DOHH2 (cell line): ENCODE results near the gene MVK.

ENCODE experiments used
- H3F3A ChIP-seq: fragments of 200-600 bp; sonication (generic), shearing (Covaris generic); 2 replicates; pipeline ENCODE4 v1.6.0; 2016; ENCODE audit warnings: antibody characterized with exemption, mild to moderate bottlenecking; ENCODE audit not compliant: control insufficient read depth, insufficient read depth
- H3K27ac ChIP-seq: fragments of 200-600 bp; sonication (generic); 2 replicates; pipeline ENCODE4 v1.5.1; 2014; ENCODE audit warnings: low read depth, mild to moderate bottlenecking, low read length, moderate library complexity
- H3K27me3 ChIP-seq: fragments of 200-600 bp; sonication (generic); 2 replicates; pipeline ENCODE4 v1.6.1; 2014; ENCODE audit warnings: mild to moderate bottlenecking, low read length, mixed read lengths; ENCODE audit not compliant: control insufficient read depth
- H3K36me3 ChIP-seq: fragments of 200-600 bp; sonication (generic); 2 replicates; pipeline ENCODE4 v1.6.1; 2014; ENCODE audit warnings: mild to moderate bottlenecking, low read length, moderate library complexity, mixed read lengths; ENCODE audit not compliant: control insufficient read depth
- H3K4me1 ChIP-seq: fragments of 200-600 bp; sonication (generic); 2 replicates; pipeline ENCODE4 v1.6.1; 2014; ENCODE audit warnings: mild to moderate bottlenecking, low read length, mixed read lengths; ENCODE audit not compliant: control insufficient read depth
- H3K4me2 ChIP-seq: fragments of 200-600 bp; sonication (generic); 2 replicates; pipeline ENCODE4 v1.6.0; 2014; ENCODE audit warnings: mild to moderate bottlenecking, low read length, moderate library complexity
- H3K4me3 ChIP-seq: fragments of 200-600 bp; sonication (generic); 2 replicates; pipeline ENCODE4 v1.5.1; 2014; ENCODE audit warnings: mild to moderate bottlenecking, low read length, mixed read lengths
- H3K79me2 ChIP-seq: fragments of 200-600 bp; sonication (generic); 2 replicates; pipeline ENCODE4 v1.6.1; 2014; ENCODE audit warnings: mild to moderate bottlenecking, low read length, mixed read lengths; ENCODE audit not compliant: control insufficient read depth
- H3K9me2 ChIP-seq: fragments of 200-600 bp; sonication (generic); replicated peaks from 2 replicates; pipeline ENCODE4 v1.6.1; 2014; ENCODE audit warnings: mild to moderate bottlenecking, low read length, mixed read lengths; ENCODE audit not compliant: control insufficient read depth
- H3K9me3 ChIP-seq: fragments of 200-600 bp; sonication (generic); 2 replicates; pipeline ENCODE4 v1.6.1; 2014; ENCODE audit warnings: antibody characterized with exemption, low read length, mixed read lengths; ENCODE audit not compliant: control insufficient read depth, insufficient read depth
- H4K20me1 ChIP-seq: fragments of 200-600 bp; sonication (generic); 2 replicates; pipeline ENCODE4 v1.6.0; 2014; ENCODE audit warnings: low read depth, mild to moderate bottlenecking, antibody characterized with exemption, low read length, moderate library complexity; ENCODE audit not compliant: control insufficient read depth, insufficient read depth
- CTCF ChIP-seq: fragments of 200-600 bp; sonication (generic); IDR thresholded peaks from one replicate; pipeline ENCODE4 v1.5.1; 2014; ENCODE audit warnings: antibody characterized with exemption, mild to moderate bottlenecking, low read depth, low read length; ENCODE audit not compliant: poor library complexity, severe bottlenecking
- EZH2phosphoT487 ChIP-seq: fragments of 200-600 bp; sonication (generic); IDR thresholded peaks from 2 replicates; pipeline ENCODE4 v1.6.1; 2017; ENCODE audit warnings: borderline replicate concordance, mild to moderate bottlenecking, antibody characterized with exemption, low read length, moderate library complexity, mixed read lengths

MVK gene

GRCh38 chr12:109573029-109573913, at the start of gene MVK, which contains the start of gene MMAB:
Gene MVK, plus strand, starts transcription at chr12:109573794. Its CDS starts 1,029 bp downstream, at chr12:109574823.
Gene MMAB, minus strand, starts transcription at chr12:109573504. Its CDS starts 24 bp downstream, at chr12:109573480.
- Histone ChIP-seq H3K4me1 (peaks cover 25% of the 10 kb centered on the region), H3K27ac (peak within 1 kb of the TSS; percentile 78), H3K9me3 (no peaks in the 10 kb centered on the region), H3K36me3 (peaks cover 85% of the 10 kb centered on the region), H3K4me2 (peak within 1 kb of the TSS; percentile 94), H3K4me3 (peak within 1 kb of the TSS; percentile 98), H4K20me1 (no peaks in the 10 kb centered on the region), H3K9me2 (no peaks in the 10 kb centered on the region), H3F3A (no peaks in the 10 kb centered on the region; the same call in 1 of the 2 replicates), H3K27me3 (no peaks in the 10 kb centered on the region), H3K79me2 (peaks cover 51% of the 10 kb centered on the region)
- TF ChIP-seq CTCF: no peak
- TF ChIP-seq EZH2phosphoT487: no peak

- no peaks in the 10 kb centered on the region for H3F3A ChIP-seq
- TF ChIP-seq CTCF (no peak), EZH2phosphoT487 (no peak)
- no peaks in the 10 kb centered on the region for H4K20me1 ChIP-seq
- no peak overlapping the region for H3K27ac ChIP-seq
- H3K27me3 ChIP-seq: no peaks in the 10 kb centered on the region
- no peaks in the 10 kb centered on the region for H3K9me2 ChIP-seq
- H3K9me3 ChIP-seq: no peaks in the 10 kb centered on the region
- H3K4me1 ChIP-seq: no peaks in the 10 kb centered on the region
- H3K36me3 ChIP-seq: 0 out of 2 replicates have a peak, but pooled peaks cover 6% of the 10 kb centered on the region
- H3K4me2 ChIP-seq: no peak overlapping the region
- H3K4me3 ChIP-seq: no peak overlapping the region
- no peaks in the 10 kb centered on the region for H3K79me2 ChIP-seq
Measured at GRCh38 chr12:109524466-109525278, 48.9 kb upstream of the MVK start.

DNA sequence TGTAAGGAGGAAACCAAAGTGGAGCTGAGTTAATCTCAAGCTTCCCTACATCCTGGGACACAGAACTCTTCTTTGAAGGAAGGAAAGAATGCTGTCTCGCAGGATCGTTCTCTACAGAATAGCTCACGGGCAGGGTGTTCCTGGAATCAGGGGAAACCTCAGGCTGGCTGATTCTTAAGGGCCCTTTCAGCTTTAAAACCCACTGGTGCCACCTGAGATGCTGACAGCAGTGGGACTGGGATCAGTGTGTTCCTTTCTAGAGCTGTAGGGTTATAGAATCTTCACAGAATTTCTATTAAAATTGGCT, 48.4 kb upstream of the MVK start:
- H3K27me3 ChIP-seq: no peaks in the 10 kb centered on the region
- no peak overlapping the region for H3K4me2 ChIP-seq
- 0 out of 2 replicates have a peak, but pooled peaks cover 6% of the 10 kb centered on the region for H3K36me3 ChIP-seq
- H3K9me2 ChIP-seq: no peaks in the 10 kb centered on the region
- no peak overlapping the region for H3K4me3 ChIP-seq
- TF ChIP-seq EZH2phosphoT487 (no peak), CTCF (no peak)
- H3K79me2 ChIP-seq: no peaks in the 10 kb centered on the region
- H3K27ac ChIP-seq: no peak overlapping the region
- H4K20me1 ChIP-seq: no peaks in the 10 kb centered on the region
- no peaks in the 10 kb centered on the region for H3K4me1 ChIP-seq
- H3F3A ChIP-seq: no peaks in the 10 kb centered on the region
- H3K9me3 ChIP-seq: no peaks in the 10 kb centered on the region
